Islet of Langerhans (tissue), 1 donor: ENCODE data around the gene DISC1.
"Not testable (repeated sequence)": the region's sequence is repeated elsewhere in the genome, so short reads cannot be mapped to it uniquely, and the experiment has no call there.

ENCODE experiments used
- FAIRE-seq: peaks from one replicate; lab custom pipeline; 2011; peaks lifted over from hg19 to GRCh38; lab: Jason Lieb, UNC

DISC1 gene

GRCh38 chr1:231893400-231894102 lies 267.0 kb downstream of the DISC1 start:
- FAIRE-seq: no peak

- no peak for FAIRE-seq
Observed at GRCh38 chr1:231896806-231897205, 270.2 kb downstream of the DISC1 start.

GRCh38 chr1:231899046-231899445 lies 272.5 kb downstream of the DISC1 start:
- FAIRE-seq: no peak

- FAIRE-seq: no peak
Observed at GRCh38 chr1:231899713-231900435, 273.3 kb downstream of the DISC1 start.

GRCh38 chr1:231903586-231904081 lies 277.0 kb downstream of the DISC1 start:
- no peak for FAIRE-seq

GRCh38 chr1:231907310-231907709 lies 280.7 kb downstream of the DISC1 start:
- FAIRE-seq: not testable (repeated sequence)

GRCh38 chr1:231913493-231913892 lies 286.9 kb downstream of the DISC1 start:
- no peak for FAIRE-seq

- FAIRE-seq: no peak
Observed at GRCh38 chr1:231918239-231919015, 291.8 kb downstream of the DISC1 start.

GRCh38 chr1:231919239-231919885 lies 292.8 kb downstream of the DISC1 start:
- FAIRE-seq: no peak

GRCh38 chr1:231919886-231920285 lies 293.3 kb downstream of the DISC1 start:
- FAIRE-seq: no peak

- no peak for FAIRE-seq
Observed at GRCh38 chr1:231921646-231922345, 295.2 kb downstream of the DISC1 start.

- FAIRE-seq: no peak
Observed at GRCh38 chr1:231923491-231924041, 297.0 kb downstream of the DISC1 start.

GRCh38 chr1:231924180-231924579 lies 297.6 kb downstream of the DISC1 start:
- no peak for FAIRE-seq

GRCh38 chr1:231925864-231926263 lies 299.3 kb downstream of the DISC1 start:
- no peak for FAIRE-seq

- FAIRE-seq: no peak
Observed at GRCh38 chr1:231926340-231926739, 299.8 kb downstream of the DISC1 start.

- FAIRE-seq: no peak
Observed at GRCh38 chr1:231926933-231927332, 300.3 kb downstream of the DISC1 start.

GRCh38 chr1:231927431-231927830 lies 300.8 kb downstream of the DISC1 start:
- no peak for FAIRE-seq

- FAIRE-seq: no peak
Observed at GRCh38 chr1:231929311-231929710, 302.7 kb downstream of the DISC1 start.

GRCh38 chr1:231930257-231930947 lies 303.8 kb downstream of the DISC1 start:
- FAIRE-seq: no peak

GRCh38 chr1:231931146-231931545 lies 304.6 kb downstream of the DISC1 start:
- no peak for FAIRE-seq
